ENCODE measurements around the gene COL9A3. TPM values are rescaled to one million over a fixed set of nuclear protein-coding genes. Genes with fewer than 3 reads are reported as not detected.

Gene COL9A3
- total RNA-seq, 1 experiment from 2014 or later, result 136 TPM

GRCh38 chr20:62890444-62890843, 73.6 kb downstream of the COL9A3 start:
- Mint-ChIP-seq H3K4me3 (no peak overlapping the region), H3K27ac (no peak overlapping the region), H3K9me3 (no peaks in the 10 kb centered on the region), H3K4me1 (peaks cover 16% of the 10 kb centered on the region), H3K27me3 (ENCODE audit: low read depth) (no peaks in the 10 kb centered on the region; the same call in 1 of the 2 replicates), H3K36me3 (peaks cover 88% of the 10 kb centered on the region)
- ATAC-seq, result no peak
- ChIA-PET POLR2A (no interaction called here), CTCF (interaction anchor here (2.9 kb wide), 1 partner anchor 10 kb away, joined by 11 read pairs; no protein-coding TSS in a partner anchor)
- TF ChIP-seq EMX1 (CRISPR knock-in tag; IDR thresholded peaks at IDR 0.05) (no peak), ATF1 (CRISPR knock-in tag; IDR thresholded peaks at IDR 0.05) (no peak), GTF2I (CRISPR knock-in tag; conservative IDR thresholded peaks at IDR 0.05) (no peak), NR1H2 (CRISPR knock-in tag; IDR thresholded peaks at IDR 0.05) (no peak), SMAD4 (CRISPR knock-in tag; IDR thresholded peaks at IDR 0.05) (no peak)
- TF ChIP-seq, protein P1, sequence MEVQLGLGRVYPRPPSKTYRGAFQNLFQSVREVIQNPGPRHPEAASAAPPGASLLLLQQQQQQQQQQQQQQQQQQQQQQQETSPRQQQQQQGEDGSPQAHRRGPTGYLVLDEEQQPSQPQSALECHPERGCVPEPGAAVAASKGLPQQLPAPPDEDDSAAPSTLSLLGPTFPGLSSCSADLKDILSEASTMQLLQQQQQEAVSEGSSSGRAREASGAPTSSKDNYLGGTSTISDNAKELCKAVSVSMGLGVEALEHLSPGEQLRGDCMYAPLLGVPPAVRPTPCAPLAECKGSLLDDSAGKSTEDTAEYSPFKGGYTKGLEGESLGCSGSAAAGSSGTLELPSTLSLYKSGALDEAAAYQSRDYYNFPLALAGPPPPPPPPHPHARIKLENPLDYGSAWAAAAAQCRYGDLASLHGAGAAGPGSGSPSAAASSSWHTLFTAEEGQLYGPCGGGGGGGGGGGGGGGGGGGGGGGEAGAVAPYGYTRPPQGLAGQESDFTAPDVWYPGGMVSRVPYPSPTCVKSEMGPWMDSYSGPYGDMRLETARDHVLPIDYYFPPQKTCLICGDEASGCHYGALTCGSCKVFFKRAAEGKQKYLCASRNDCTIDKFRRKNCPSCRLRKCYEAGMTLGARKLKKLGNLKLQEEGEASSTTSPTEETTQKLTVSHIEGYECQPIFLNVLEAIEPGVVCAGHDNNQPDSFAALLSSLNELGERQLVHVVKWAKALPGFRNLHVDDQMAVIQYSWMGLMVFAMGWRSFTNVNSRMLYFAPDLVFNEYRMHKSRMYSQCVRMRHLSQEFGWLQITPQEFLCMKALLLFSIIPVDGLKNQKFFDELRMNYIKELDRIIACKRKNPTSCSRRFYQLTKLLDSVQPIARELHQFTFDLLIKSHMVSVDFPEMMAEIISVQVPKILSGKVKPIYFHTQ (CRISPR knock-in tag; IDR thresholded peaks at IDR 0.05), result no peak
- DNase-seq (ENCODE audit: low spot score), result no peak

Other genes with a start within 250 kb of the COL9A3 start
- gene SLCO4A1, start 174.5 kb upstream of the COL9A3 start, total RNA-seq (2021), result 15.2 to 19.9 TPM (median 18.5 TPM) in 3 replicates
- 0.57 to 0.85 TPM (median 0.63 TPM) in 3 replicates for gene NTSR1, start 108.2 kb upstream of the COL9A3 start, total RNA-seq (2021)
- 20.0 to 20.8 TPM (median 20.2 TPM) in 3 replicates for gene MRGBP, start 20.6 kb upstream of the COL9A3 start, total RNA-seq (2021)
- 32.5 to 43.3 TPM (median 33.8 TPM) in 3 replicates for gene OGFR, start 12.2 kb upstream of the COL9A3 start, total RNA-seq (2021)
- gene TCFL5, start 44.8 kb downstream of the COL9A3 start, total RNA-seq (2021), result 19.7 to 20.4 TPM (median 20.3 TPM) in 3 replicates
- gene DIDO1, start 109.5 kb downstream of the COL9A3 start, total RNA-seq (2021), result 69.3 to 87.3 TPM (median 71.6 TPM) in 3 replicates
- gene GID8, start 121.1 kb downstream of the COL9A3 start, total RNA-seq (2021), result 56.2 to 70.2 TPM (median 56.6 TPM) in 3 replicates
- gene SLC17A9, start 135.7 kb downstream of the COL9A3 start, total RNA-seq (2021), result 26.2 to 41.7 TPM (median 30.8 TPM) in 3 replicates
- gene BHLHE23, start 189.9 kb downstream of the COL9A3 start, total RNA-seq (2021), result 0.57 to 1.3 TPM (median 0.66 TPM) in 3 replicates

All from WTC11 (cell line).